K562 (cell line): ENCODE results near the gene LZTR1. TPM values are rescaled to one million over a fixed set of nuclear protein-coding genes. Genes with fewer than 3 reads are reported as not detected.

Experiments used
- DMBX1 ChIP-seq: fragments of 250-450 bp; sonication (Bioruptor Pico); IDR thresholded peaks from 2 replicates; pipeline ENCODE4 v1.8.0; 2022; ENCODE audit warnings: inconsistent platforms, mild to moderate bottlenecking, moderate library complexity, borderline replicate concordance
- ERF ChIP-seq: fragments of 450-650 bp; formaldehyde crosslinking; IDR thresholded peaks from 2 replicates; pipeline ENCODE4 v1.4.0; 2020; ENCODE audit warnings: mild to moderate bottlenecking, mixed read lengths
- FOXJ2 ChIP-seq: fragments of 200-800 bp; sonication (Bioruptor generic); IDR thresholded peaks from 2 replicates; pipeline ENCODE4 v1.6.1; 2016; ENCODE audit warnings: missing genetic modification characterization, missing compliant biosample characterization
- SIN3A ChIP-seq, 2 experiments: fragments of 150-350 bp in 1 of 2; IDR thresholded peaks; 2 replicates each; pipeline ENCODE4 v1.6.1; 2011 to 2016; ENCODE audit warnings: borderline replicate concordance in 2 of 2, low read depth in 2 of 2, low read length in 2 of 2, mild to moderate bottlenecking in 2 of 2, moderate library complexity in 2 of 2; ENCODE audit not compliant: control insufficient read depth in 1 of 2
- ZKSCAN8 ChIP-seq: fragments of 200-800 bp; sonication (Bioruptor generic); IDR thresholded peaks from 2 replicates; pipeline ENCODE4 v1.6.1; 2016; ENCODE audit warnings: missing genetic modification characterization, missing compliant biosample characterization
- ZNF764 ChIP-seq: fragments of 250-450 bp; sonication (Bioruptor Pico); IDR thresholded peaks from 2 replicates; pipeline ENCODE4 v1.4.0; 2020; ENCODE audit warnings: low read depth, mild to moderate bottlenecking, moderate library complexity
- polyA plus RNA-seq, 8 experiments: library from polyadenylated mRNA; depleted of rRNA in 4 of 8; stranded (reverse) in 5 of 8; unstranded in 3 of 8; fragments of >200 nt; fragmentation: Nextera tagmentation in 2 of 8; fragmentation: Illumina TruSeq in 1 of 8; extraction: Ambion mirVana in 2 of 8; extraction: Trizol in 1 of 8; gene quantifications; 2 replicates each; pipeline versions ENCODE4 v1.2.1 to v1.2.3, GENCODE V29; 2011 to 2014; ENCODE audit warnings: inconsistent platforms in 1 of 8, missing spikeins in 1 of 8
- total RNA-seq, 7 experiments: library from RNA; depleted of rRNA in 6 of 7; stranded (reverse); fragments of >200 nt in 6 of 7; fragmentation: Illumina TruSeq in 2 of 7; extraction: Trizol in 2 of 7; gene quantifications; 2 replicates each; pipeline versions ENCODE4 v1.2.1 to v1.2.3, GENCODE V29; 2011 to 2021; ENCODE audit warnings: low replicate concordance in 1 of 7
- TF ChIP-seq, protein P1 (sequence below), 2 experiments: fragments of 450-650 bp; formaldehyde crosslinking in 1 of 2; IDR thresholded peaks; 2 replicates each; pipeline versions ENCODE4 v1.4.0 to v1.6.1; 2014 to 2020; ENCODE audit warnings: mild to moderate bottlenecking in 2 of 2, borderline replicate concordance in 1 of 2, low read depth in 1 of 2
- TF ChIP-seq, protein P2 (sequence below): fragments of 250-450 bp; sonication (Bioruptor Pico); IDR thresholded peaks from 2 replicates; pipeline ENCODE4 v1.4.0; 2020; ENCODE audit warnings: mild to moderate bottlenecking, moderate library complexity
- TF ChIP-seq, protein P3 (sequence below): fragments of 250-450 bp; sonication (Bioruptor Pico); IDR thresholded peaks from 2 replicates; pipeline ENCODE4 v1.4.0; 2020; ENCODE audit warnings: mild to moderate bottlenecking
- TF ChIP-seq, protein P4 (sequence below): fragments of 250-450 bp; sonication (Bioruptor Pico); IDR thresholded peaks from 2 replicates; pipeline ENCODE4 v1.4.0; 2020; ENCODE audit warnings: borderline replicate concordance

Gene LZTR1
- total and polyA plus RNA-seq, 9 of the 15 experiments (the other 6 are each of a cell fraction or from before 2014, with no cell fraction given): 2.2 to 135 (median 63.0) TPM

DNA sequence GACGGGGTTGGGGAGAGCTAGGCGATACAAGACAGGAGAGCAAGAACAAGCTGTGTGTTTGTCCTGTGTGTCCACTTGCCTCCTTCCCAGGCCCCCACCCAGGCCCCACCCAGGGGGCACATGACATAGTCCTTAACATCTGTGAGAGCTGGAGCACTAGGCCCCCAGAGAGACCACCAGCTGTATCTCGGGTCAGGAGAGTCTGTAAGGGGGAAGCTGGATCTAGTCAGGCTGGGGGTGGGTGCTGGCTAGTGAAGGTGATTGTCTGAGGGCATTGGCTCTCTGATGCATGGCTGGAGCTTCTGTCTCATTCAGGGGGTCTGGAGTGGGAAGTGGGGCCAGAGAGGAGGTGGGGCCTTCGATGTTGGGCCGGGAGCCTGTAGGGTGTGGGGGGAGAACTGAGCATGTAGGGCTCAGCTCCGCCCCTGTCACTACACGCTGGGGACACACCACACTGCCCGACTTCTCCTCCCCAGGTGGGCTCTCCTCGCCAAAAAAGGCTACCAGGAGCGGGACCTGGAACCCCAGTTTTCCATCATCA, 33.4 kb downstream of the LZTR1 start (continued):
- TF ChIP-seq, protein P1, sequence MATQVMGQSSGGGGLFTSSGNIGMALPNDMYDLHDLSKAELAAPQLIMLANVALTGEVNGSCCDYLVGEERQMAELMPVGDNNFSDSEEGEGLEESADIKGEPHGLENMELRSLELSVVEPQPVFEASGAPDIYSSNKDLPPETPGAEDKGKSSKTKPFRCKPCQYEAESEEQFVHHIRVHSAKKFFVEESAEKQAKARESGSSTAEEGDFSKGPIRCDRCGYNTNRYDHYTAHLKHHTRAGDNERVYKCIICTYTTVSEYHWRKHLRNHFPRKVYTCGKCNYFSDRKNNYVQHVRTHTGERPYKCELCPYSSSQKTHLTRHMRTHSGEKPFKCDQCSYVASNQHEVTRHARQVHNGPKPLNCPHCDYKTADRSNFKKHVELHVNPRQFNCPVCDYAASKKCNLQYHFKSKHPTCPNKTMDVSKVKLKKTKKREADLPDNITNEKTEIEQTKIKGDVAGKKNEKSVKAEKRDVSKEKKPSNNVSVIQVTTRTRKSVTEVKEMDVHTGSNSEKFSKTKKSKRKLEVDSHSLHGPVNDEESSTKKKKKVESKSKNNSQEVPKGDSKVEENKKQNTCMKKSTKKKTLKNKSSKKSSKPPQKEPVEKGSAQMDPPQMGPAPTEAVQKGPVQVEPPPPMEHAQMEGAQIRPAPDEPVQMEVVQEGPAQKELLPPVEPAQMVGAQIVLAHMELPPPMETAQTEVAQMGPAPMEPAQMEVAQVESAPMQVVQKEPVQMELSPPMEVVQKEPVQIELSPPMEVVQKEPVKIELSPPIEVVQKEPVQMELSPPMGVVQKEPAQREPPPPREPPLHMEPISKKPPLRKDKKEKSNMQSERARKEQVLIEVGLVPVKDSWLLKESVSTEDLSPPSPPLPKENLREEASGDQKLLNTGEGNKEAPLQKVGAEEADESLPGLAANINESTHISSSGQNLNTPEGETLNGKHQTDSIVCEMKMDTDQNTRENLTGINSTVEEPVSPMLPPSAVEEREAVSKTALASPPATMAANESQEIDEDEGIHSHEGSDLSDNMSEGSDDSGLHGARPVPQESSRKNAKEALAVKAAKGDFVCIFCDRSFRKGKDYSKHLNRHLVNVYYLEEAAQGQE (IDR thresholded peaks at IDR 0.05; ENCODE audit: borderline replicate concordance): no peak
- TF ChIP-seq, protein P1 (CRISPR knock-in tag; IDR thresholded peaks at IDR 0.05; ENCODE audit: low read depth): peak; percentile 62
- TF ChIP-seq ERF (CRISPR knock-in tag): 0 out of 2 replicates have a peak, but pooled peaks have one; percentile 48
- TF ChIP-seq SIN3A (IDR thresholded peaks at IDR 0.05; ENCODE audit: borderline replicate concordance in 2 of 2, control insufficient read depth in 1 of 2, low read depth in 2 of 2, low read length in 2 of 2): no peak
- 0 out of 2 replicates have a peak, but pooled peaks have one; percentile 16 for TF ChIP-seq ZNF764 (CRISPR knock-in tag)
- TF ChIP-seq, protein P2, sequence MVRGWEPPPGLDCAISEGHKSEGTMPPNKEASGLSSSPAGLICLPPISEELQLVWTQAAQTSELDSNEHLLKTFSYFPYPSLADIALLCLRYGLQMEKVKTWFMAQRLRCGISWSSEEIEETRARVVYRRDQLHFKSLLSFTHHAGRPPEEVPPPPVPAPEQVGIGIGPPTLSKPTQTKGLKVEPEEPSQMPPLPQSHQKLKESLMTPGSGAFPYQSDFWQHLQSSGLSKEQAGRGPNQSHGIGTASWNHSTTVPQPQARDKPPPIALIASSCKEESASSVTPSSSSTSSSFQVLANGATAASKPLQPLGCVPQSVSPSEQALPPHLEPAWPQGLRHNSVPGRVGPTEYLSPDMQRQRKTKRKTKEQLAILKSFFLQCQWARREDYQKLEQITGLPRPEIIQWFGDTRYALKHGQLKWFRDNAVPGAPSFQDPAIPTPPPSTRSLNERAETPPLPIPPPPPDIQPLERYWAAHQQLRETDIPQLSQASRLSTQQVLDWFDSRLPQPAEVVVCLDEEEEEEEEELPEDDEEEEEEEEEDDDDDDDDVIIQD (CRISPR knock-in tag): 0 out of 2 replicates have a peak, but pooled peaks have one; percentile 62
- TF ChIP-seq ZKSCAN8 (CRISPR knock-in tag): no peak
- TF ChIP-seq, protein P3, sequence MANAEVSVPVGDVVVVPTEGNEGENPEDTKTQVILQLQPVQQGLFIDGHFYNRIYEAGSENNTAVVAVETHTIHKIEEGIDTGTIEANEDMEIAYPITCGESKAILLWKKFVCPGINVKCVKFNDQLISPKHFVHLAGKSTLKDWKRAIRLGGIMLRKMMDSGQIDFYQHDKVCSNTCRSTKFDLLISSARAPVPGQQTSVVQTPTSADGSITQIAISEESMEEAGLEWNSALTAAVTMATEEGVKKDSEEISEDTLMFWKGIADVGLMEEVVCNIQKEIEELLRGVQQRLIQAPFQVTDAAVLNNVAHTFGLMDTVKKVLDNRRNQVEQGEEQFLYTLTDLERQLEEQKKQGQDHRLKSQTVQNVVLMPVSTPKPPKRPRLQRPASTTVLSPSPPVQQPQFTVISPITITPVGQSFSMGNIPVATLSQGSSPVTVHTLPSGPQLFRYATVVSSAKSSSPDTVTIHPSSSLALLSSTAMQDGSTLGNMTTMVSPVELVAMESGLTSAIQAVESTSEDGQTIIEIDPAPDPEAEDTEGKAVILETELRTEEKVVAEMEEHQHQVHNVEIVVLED: peak; percentile 33; the same call in 1 of the 2 replicates
- no peak for TF ChIP-seq FOXJ2 (tag)
- peak; percentile 33; the same call in 1 of the 2 replicates for TF ChIP-seq DMBX1 (CRISPR knock-in tag)
- TF ChIP-seq, protein P4, sequence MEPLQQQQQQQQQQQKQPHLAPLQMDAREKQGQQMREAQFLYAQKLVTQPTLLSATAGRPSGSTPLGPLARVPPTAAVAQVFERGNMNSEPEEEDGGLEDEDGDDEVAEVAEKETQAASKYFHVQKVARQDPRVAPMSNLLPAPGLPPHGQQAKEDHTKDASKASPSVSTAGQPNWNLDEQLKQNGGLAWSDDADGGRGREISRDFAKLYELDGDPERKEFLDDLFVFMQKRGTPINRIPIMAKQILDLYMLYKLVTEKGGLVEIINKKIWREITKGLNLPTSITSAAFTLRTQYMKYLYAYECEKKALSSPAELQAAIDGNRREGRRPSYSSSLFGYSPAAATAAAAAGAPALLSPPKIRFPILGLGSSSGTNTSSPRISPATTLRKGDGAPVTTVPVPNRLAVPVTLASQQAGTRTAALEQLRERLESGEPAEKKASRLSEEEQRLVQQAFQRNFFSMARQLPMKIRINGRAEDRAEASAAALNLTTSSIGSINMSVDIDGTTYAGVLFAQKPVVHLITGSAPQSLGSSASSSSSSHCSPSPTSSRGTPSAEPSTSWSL (CRISPR knock-in tag): 0 out of 2 replicates have a peak, but pooled peaks have one; percentile 88
